ENCODE results near the gene CIC.

Gene CIC

DNA sequence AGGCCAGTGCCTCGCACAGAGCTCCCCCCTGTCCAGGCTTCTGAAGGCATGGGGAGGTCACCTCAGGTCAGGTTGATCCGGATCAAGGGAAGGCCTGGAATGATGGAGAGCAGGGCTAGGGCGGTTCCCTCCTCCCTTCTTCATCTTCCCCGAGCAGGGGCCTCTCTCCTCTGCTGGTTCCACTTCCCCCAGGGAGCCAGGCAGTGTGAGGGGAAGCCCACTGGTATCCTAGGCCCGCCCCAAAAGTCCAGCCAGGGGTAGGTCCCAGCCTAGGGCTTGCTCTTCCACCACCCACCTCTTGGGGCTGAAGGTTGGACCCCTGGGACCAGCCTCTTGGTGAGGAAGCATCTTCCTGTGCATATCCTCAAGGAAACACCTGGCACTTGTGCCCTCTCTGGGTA is 16.5 kb downstream of the CIC start:
- DNase-seq (ENCODE audit: low read depth): no peak
- peak overlapping the region; percentile 57; the same call in 1 of the 2 replicates for H3K4me3 ChIP-seq (ENCODE audit: low read depth, low read length)
- TF ChIP-seq, protein P1, sequence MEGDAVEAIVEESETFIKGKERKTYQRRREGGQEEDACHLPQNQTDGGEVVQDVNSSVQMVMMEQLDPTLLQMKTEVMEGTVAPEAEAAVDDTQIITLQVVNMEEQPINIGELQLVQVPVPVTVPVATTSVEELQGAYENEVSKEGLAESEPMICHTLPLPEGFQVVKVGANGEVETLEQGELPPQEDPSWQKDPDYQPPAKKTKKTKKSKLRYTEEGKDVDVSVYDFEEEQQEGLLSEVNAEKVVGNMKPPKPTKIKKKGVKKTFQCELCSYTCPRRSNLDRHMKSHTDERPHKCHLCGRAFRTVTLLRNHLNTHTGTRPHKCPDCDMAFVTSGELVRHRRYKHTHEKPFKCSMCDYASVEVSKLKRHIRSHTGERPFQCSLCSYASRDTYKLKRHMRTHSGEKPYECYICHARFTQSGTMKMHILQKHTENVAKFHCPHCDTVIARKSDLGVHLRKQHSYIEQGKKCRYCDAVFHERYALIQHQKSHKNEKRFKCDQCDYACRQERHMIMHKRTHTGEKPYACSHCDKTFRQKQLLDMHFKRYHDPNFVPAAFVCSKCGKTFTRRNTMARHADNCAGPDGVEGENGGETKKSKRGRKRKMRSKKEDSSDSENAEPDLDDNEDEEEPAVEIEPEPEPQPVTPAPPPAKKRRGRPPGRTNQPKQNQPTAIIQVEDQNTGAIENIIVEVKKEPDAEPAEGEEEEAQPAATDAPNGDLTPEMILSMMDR (IDR thresholded peaks at IDR 0.05; ENCODE audit: control insufficient read depth, extremely low read depth, insufficient read depth): no peak

GRCh38 chr19:42285988-42286348 is 16.9 kb downstream of the CIC start:
- DNase-seq (ENCODE audit: low read depth): no peak
- no peak overlapping the region for H3K4me3 ChIP-seq (ENCODE audit: low read depth, low read length)
- TF ChIP-seq, protein P1 (IDR thresholded peaks at IDR 0.05; ENCODE audit: control insufficient read depth, extremely low read depth, insufficient read depth): no peak

- H3K4me3 ChIP-seq (ENCODE audit: low read depth, low read length): no peak overlapping the region
- no peak for DNase-seq (ENCODE audit: low read depth)
- TF ChIP-seq, protein P1 (IDR thresholded peaks at IDR 0.05; ENCODE audit: control insufficient read depth, extremely low read depth, insufficient read depth): no peak
Observed at GRCh38 chr19:42286349-42287016, 17.4 kb downstream of the CIC start.

- no peak for DNase-seq (ENCODE audit: low read depth)
- H3K4me3 ChIP-seq (ENCODE audit: low read depth, low read length): no peak overlapping the region
- TF ChIP-seq, protein P1 (IDR thresholded peaks at IDR 0.05; ENCODE audit: control insufficient read depth, extremely low read depth, insufficient read depth): no peak
Observed at GRCh38 chr19:42287017-42287826, 18.2 kb downstream of the CIC start.

DNA sequence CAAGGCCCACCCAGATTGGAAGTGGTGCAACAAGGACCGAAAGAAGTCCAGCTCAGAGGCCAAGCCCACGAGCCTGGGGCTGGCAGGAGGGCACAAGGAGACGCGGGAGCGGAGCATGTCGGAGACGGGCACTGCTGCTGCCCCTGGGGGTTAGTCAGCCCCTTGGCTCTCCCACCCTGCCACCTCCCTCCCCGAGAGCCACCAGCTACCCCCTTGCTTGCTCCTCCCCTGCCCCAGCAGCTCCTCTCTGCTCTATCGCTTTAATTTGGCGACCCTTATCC is 18.7 kb downstream of the CIC start:
- DNase-seq (ENCODE audit: low read depth): no peak
- no peak overlapping the region for H3K4me3 ChIP-seq (ENCODE audit: low read depth, low read length)
- TF ChIP-seq, protein P1 (IDR thresholded peaks at IDR 0.05; ENCODE audit: control insufficient read depth, extremely low read depth, insufficient read depth): no peak

DNA sequence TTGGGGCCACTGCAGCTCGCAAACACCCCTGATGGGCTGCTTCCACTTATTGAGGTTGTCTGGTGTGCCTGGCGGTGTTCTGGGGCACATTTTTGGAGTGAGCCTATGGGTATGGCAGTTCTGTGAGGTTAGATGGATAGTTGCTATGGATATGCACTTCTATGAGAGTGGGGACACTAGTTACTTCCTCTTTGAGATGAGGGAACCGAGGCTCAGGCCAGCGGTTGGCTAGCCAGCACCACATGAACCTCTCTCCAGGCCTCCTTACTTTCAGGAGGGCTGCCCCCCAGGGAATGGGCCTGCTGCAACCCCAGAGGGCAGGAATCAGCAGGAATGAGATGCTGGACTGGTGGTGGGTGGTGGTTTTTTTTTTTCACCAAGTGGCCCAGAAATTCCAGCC is 19.3 kb downstream of the CIC start:
- TF ChIP-seq, protein P1 (IDR thresholded peaks at IDR 0.05; ENCODE audit: control insufficient read depth, extremely low read depth, insufficient read depth): no peak
- no peak for DNase-seq (ENCODE audit: low read depth)

More for the DNA sequence above, 19.3 kb downstream of the CIC start:
- no peak overlapping the region for H3K4me3 ChIP-seq (ENCODE audit: low read depth, low read length)
